Epithelial cell of esophagus (primary cell): ENCODE data around the gene C17orf78.
"Not testable (repeated sequence)": the region's sequence is repeated elsewhere in the genome, so short reads cannot be mapped to it uniquely, and the experiment has no call there.

ENCODE experiments used
- DNase-seq: peaks from one replicate; pipeline ENCODE4 v3.0.0; 2010; ENCODE audit warnings: low read depth
- H3K4me3 ChIP-seq: 2 replicates; pipeline ENCODE4 v1.5.1; 2011; ENCODE audit warnings: mild to moderate bottlenecking, low read length, control low read depth
- CTCF ChIP-seq: IDR thresholded peaks from 2 replicates; pipeline ENCODE4 v1.5.1; 2011; ENCODE audit warnings: low read depth, mild to moderate bottlenecking, low read length, control low read depth, inconsistent platforms; ENCODE audit not compliant: insufficient read depth; ENCODE audit errors: missing control alignments

C17orf78 gene

GRCh38 chr17:37440424-37440823 lies 64.6 kb downstream of the C17orf78 start:
- H3K4me3 ChIP-seq = no peak overlapping the region
- no peak for DNase-seq
- no peak for TF ChIP-seq CTCF

GRCh38 chr17:37441369-37442014 lies 65.7 kb downstream of the C17orf78 start:
- H3K4me3 ChIP-seq, DNase-seq: not testable (repeated sequence)
